Measurements from ENCODE around the gene RNF5. TPM values are rescaled to one million over a fixed set of nuclear protein-coding genes. Genes with fewer than 3 reads are reported as not detected.
A peak's percentile ranks its signal among the peaks of the same experiment; 100 is the strongest.

RNF5 gene
- total and polyA plus RNA-seq, 9 of the 15 experiments (the other 6 are each of a cell fraction or from before 2014, with no cell fraction given) = 62.2 to 245 (median 129) TPM

GRCh38 chr6:32194825-32195651 lies 16.8 kb downstream of the RNF5 start (continued):
- TF ChIP-seq ZNF639 (CRISPR knock-in tag; conservative IDR thresholded peaks at IDR 0.05 in 1 of 2, IDR thresholded peaks at IDR 0.05 in 1 of 2) (no peak; a peak in 1 of 4 replicates), ZNF41 (CRISPR knock-in tag; conservative IDR thresholded peaks at IDR 0.05) (0 out of 2 replicates have a peak, but pooled peaks have one; percentile 38), ZNF175 (CRISPR knock-in tag; IDR thresholded peaks at IDR 0.05; ENCODE audit: low read depth) (peak; percentile 19; the same call in 1 of the 2 replicates), IRF9 (tag; IDR thresholded peaks at IDR 0.05) (no peak), CREB3 (tag; conservative IDR thresholded peaks at IDR 0.05; ENCODE audit: low read depth) (0 out of 2 replicates have a peak, but pooled peaks have one; percentile 17), HDAC3 (IDR thresholded peaks at IDR 0.05; ENCODE audit: borderline replicate concordance, partially characterized antibody) (no peak), KDM2B (CRISPR knock-in tag; IDR thresholded peaks at IDR 0.05) (no peak), ZNF354B (CRISPR knock-in tag; IDR thresholded peaks at IDR 0.05) (no peak), NBN (IDR thresholded peaks at IDR 0.05; ENCODE audit: low read depth) (peak; percentile 56; the same call in 1 of the 2 replicates), MCM3 (IDR thresholded peaks at IDR 0.05) (no peak), MCM7 (IDR thresholded peaks at IDR 0.05) (no peak), FOXJ3 (CRISPR knock-in tag; IDR thresholded peaks at IDR 0.05) (no peak), U2AF1 (optimal IDR thresholded peaks at IDR 0.05; ENCODE audit: low read depth, low read length) (no peak), HDAC2 (IDR thresholded peaks at IDR 0.05) (peak; percentile 84), HLTF (IDR thresholded peaks at IDR 0.05) (no peak), KLF10 (CRISPR knock-in tag; IDR thresholded peaks at IDR 0.05) (no peak), TAF9B (IDR thresholded peaks at IDR 0.05; ENCODE audit: partially characterized antibody) (no peak), ETV5 (CRISPR knock-in tag; IDR thresholded peaks at IDR 0.05; ENCODE audit: low read depth) (no peak; the same call in 1 of the 2 replicates), POLR2G (IDR thresholded peaks at IDR 0.05; ENCODE audit: low read depth, low read length) (no peak), RB1 (IDR thresholded peaks at IDR 0.05; ENCODE audit: low read depth) (no peak; the same call in 1 of the 2 replicates), ILF3 (IDR thresholded peaks at IDR 0.05; ENCODE audit: borderline replicate concordance) (no peak), ZNF57 (CRISPR knock-in tag; IDR thresholded peaks at IDR 0.05) (no peak)
- TF ChIP-seq, protein P1, sequence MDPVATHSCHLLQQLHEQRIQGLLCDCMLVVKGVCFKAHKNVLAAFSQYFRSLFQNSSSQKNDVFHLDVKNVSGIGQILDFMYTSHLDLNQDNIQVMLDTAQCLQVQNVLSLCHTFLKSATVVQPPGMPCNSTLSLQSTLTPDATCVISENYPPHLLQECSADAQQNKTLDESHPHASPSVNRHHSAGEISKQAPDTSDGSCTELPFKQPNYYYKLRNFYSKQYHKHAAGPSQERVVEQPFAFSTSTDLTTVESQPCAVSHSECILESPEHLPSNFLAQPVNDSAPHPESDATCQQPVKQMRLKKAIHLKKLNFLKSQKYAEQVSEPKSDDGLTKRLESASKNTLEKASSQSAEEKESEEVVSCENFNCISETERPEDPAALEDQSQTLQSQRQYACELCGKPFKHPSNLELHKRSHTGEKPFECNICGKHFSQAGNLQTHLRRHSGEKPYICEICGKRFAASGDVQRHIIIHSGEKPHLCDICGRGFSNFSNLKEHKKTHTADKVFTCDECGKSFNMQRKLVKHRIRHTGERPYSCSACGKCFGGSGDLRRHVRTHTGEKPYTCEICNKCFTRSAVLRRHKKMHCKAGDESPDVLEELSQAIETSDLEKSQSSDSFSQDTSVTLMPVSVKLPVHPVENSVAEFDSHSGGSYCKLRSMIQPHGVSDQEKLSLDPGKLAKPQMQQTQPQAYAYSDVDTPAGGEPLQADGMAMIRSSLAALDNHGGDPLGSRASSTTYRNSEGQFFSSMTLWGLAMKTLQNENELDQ (CRISPR knock-in tag; IDR thresholded peaks at IDR 0.05; ENCODE audit: borderline replicate concordance) = 0 out of 2 replicates have a peak, but pooled peaks have one; percentile 29

All from K562 (cell line).